Prostate gland (tissue), 2 donors: ENCODE results near the gene CLDN7. TPM values are rescaled to one million over a fixed set of nuclear protein-coding genes. Genes with fewer than 3 reads are reported as not detected.
A peak's percentile ranks its signal among the peaks of the same experiment; 100 is the strongest.

Experiments
- DNase-seq: peaks from one replicate; pipeline ENCODE4 v3.0.0-alpha.2; 2019; ENCODE audit warnings: low spot score
- H3K27ac ChIP-seq, 2 donors: fragments of 200-600 bp; sonication (generic); 2 replicates each; pipeline ENCODE4 v1.5.1; 2017 to 2019
- H3K27me3 ChIP-seq: fragments of 200-600 bp; sonication (generic); replicated peaks from 2 replicates; pipeline ENCODE4 v1.5.1; 2019; ENCODE audit not compliant: insufficient read depth
- H3K36me3 ChIP-seq, 2 donors: fragments of 200-600 bp; sonication (generic); 1 replicate in 1 of 2; 2 replicates in 1 of 2; pipeline versions ENCODE4 v1.5.1 to v1.8.1; 2017 to 2019
- H3K4me1 ChIP-seq: fragments of 200-600 bp; sonication (generic); replicated peaks from 2 replicates; pipeline ENCODE4 v1.5.1; 2019
- H3K4me3 ChIP-seq, 2 donors: fragments of 200-600 bp; sonication (generic); 2 replicates each; pipeline ENCODE4 v1.5.1; 2017 to 2019
- H3K9me3 ChIP-seq: fragments of 200-600 bp; sonication (generic); 2 replicates; pipeline ENCODE4 v1.5.1; 2017
- CTCF ChIP-seq, 4 experiments: fragments of 200-600 bp in 2 of 4; fragments of 450-650 bp in 2 of 4; sonication (generic) in 2 of 4; IDR thresholded peaks; 1 replicate in 3 of 4; 2 replicates in 1 of 4; pipeline ENCODE4 v1.5.1; 2016 to 2019; ENCODE audit warnings: antibody characterized with exemption in 4 of 4, mild to moderate bottlenecking in 2 of 4, moderate library complexity in 2 of 4
- POLR2A ChIP-seq: fragments of 450-650 bp; IDR thresholded peaks from one replicate; pipeline ENCODE4 v1.6.1; 2016; ENCODE audit warnings: antibody characterized with exemption, mild to moderate bottlenecking
- POLR2AphosphoS5 ChIP-seq: sonication (generic); formaldehyde crosslinking; IDR thresholded peaks from one replicate; pipeline ENCODE4 v1.6.1; 2017; ENCODE audit warnings: antibody characterized with exemption
- WGBS: methylation state at CpG from one replicate; pipeline ENCODE4 v1.1.5; 2018; 5-methylcytosine and 5-hydroxymethylcytosine counted together
- intact Hi-C: fragments of 100-400 bp; cut with DNase I; formaldehyde crosslinking; loops from one replicate; pipeline ENCODE4 v1.14.2; 2022
- microRNA counts, 2 donors: library from miRNA; unstranded; fragments of <30 nt; microRNA quantifications; one replicate each; lab custom pipeline; 2016 to 2017
- microRNA-seq: library from miRNA; unstranded; fragments of <30 nt; microRNA quantifications from one replicate; pipeline ENCODE4, GENCODE V29; 2016
- small RNA-seq, 2 donors: library from RNA; depleted of rRNA; stranded (forward); fragments of <200 nt; gene quantifications; one replicate each; pipeline ENCODE3, GENCODE V24; 2016
- total RNA-seq, 2 donors: library from RNA; depleted of rRNA; stranded (reverse); fragments of >200 nt; gene quantifications; one replicate each; pipeline ENCODE4 v1.1.0, GENCODE V29; 2016

CLDN7 gene
- total RNA-seq, 2 donors from 2014 or later, result 42.0 to 45.8 TPM

- no peak for TF ChIP-seq POLR2A
- TF ChIP-seq CTCF (IDR thresholded peaks at IDR 0.05), result peak in 1 of 4 experiments; percentile 31
- Histone ChIP-seq H3K4me1 (peaks cover 8% of the 10 kb centered on the region), H3K4me3 (peak overlapping the region; percentile 26 to 34), H3K9me3 (no peaks in the 10 kb centered on the region), H3K36me3 (no peaks in the 10 kb centered on the region), H3K27ac (no peak overlapping the region), H3K27me3 (no peaks in the 10 kb centered on the region)
- intact Hi-C loops, result no loop called here
- WGBS, result 6% methylated on average over 15 of the region's 15 CpGs
- DNase-seq, result peak; percentile 43
Observed at GRCh38 chr17:7213895-7214299, 48.4 kb downstream of the CLDN7 start.

- H3K27me3 ChIP-seq, result no peaks in the 10 kb centered on the region
- H3K36me3 ChIP-seq, result no peaks in the 10 kb centered on the region
- 42% methylated on average over 35 of the region's 37 CpGs for WGBS
- H3K4me3 ChIP-seq, result no peak overlapping the region
- no peak overlapping the region for H3K27ac ChIP-seq
- TF ChIP-seq POLR2A, result no peak
- no peak for TF ChIP-seq CTCF (IDR thresholded peaks at IDR 0.05)
- no peak for TF ChIP-seq POLR2AphosphoS5
- intact Hi-C loops, result no loop called here
- no peak for DNase-seq
- H3K4me1 ChIP-seq, result no peaks in the 10 kb centered on the region
- no peaks in the 10 kb centered on the region for H3K9me3 ChIP-seq
Observed at GRCh38 chr17:7211491-7212273, 50.6 kb downstream of the CLDN7 start.

MicroRNAs encoded within 50 kb of the gene (microRNA counts, 767-probe panel; counts per million panel counts)
- 0 to 431 counts per million in 2 donors for microRNA hsa-miR-324-3p (lab: Ali Mortazavi, UCI)
- 2,726 to 2,949 counts per million in 2 donors for microRNA hsa-miR-324-5p (lab: Ali Mortazavi, UCI)

Small RNA genes lying within 50 kb of the gene (microRNA-seq; reads per million reads assigned to microRNA genes)
- 2,250 reads per million, percentile 91 among the genes with 10 or more reads in this experiment for gene MIR324

Small RNA genes lying within 50 kb of the gene (small RNA-seq; reads per million reads assigned to genes)
- gene MIR324 (8.8 to 14.4 reads per million in 2 donors), gene RF00019 (0 reads per million in 2 donors)

Other genes with a start within 250 kb of the CLDN7 start
- 100 to 1,000 TPM; 348 to 418 TPM for gene RNASEK, start 249.9 kb downstream of the CLDN7 start, total RNA-seq
- gene BCL6B, start 239.4 kb downstream of the CLDN7 start, total RNA-seq, result 1 to 10 TPM in 1 of 2 donors, under 1 TPM in 1; 0.96 to 4.0 TPM
- gene SLC16A13, start 226.5 kb downstream of the CLDN7 start, total RNA-seq, result 1 to 10 TPM; 1.7 to 1.8 TPM
- 1 to 10 TPM; 1.8 to 2.3 TPM for gene SLC16A11, start 218.4 kb downstream of the CLDN7 start, total RNA-seq
- 1 to 10 TPM in 1 of 2 donors, under 1 TPM in 1; 0.55 to 5.7 TPM for gene CLEC10A, start 182.2 kb downstream of the CLDN7 start, total RNA-seq
- gene ASGR2, start 147.7 kb downstream of the CLDN7 start, total RNA-seq, result under 1 TPM in 1 of 2 donors, not detected in 1; 0.41 TPM
- gene ASGR1, start 83.1 kb downstream of the CLDN7 start, total RNA-seq, result 1 to 10 TPM in 1 of 2 donors, under 1 TPM in 1; 0.50 to 9.4 TPM
- gene DLG4, start 42.6 kb downstream of the CLDN7 start, total RNA-seq, result 10 to 100 TPM in 1 of 2 donors, 1 to 10 TPM in 1; 9.3 to 31.6 TPM
- 100 to 1,000 TPM; 589 to 593 TPM for gene ACADVL, start 42.5 kb downstream of the CLDN7 start, total RNA-seq
- 100 to 1,000 TPM in 1 of 2 donors, 10 to 100 TPM in 1; 52.3 to 116 TPM for gene DVL2, start 28.0 kb downstream of the CLDN7 start, total RNA-seq
- gene PHF23, start 23.0 kb downstream of the CLDN7 start, total RNA-seq, result 10 to 100 TPM; 41.2 to 92.5 TPM
- 100 to 1,000 TPM; 493 to 527 TPM for gene GABARAP, start 20.0 kb downstream of the CLDN7 start, total RNA-seq
- 100 to 1,000 TPM in 1 of 2 donors, 10 to 100 TPM in 1; 61.2 to 107 TPM for gene CTDNEP1, start 10.7 kb downstream of the CLDN7 start, total RNA-seq
- 10 to 100 TPM; 50.1 to 65.2 TPM for gene ELP5, start 10.3 kb downstream of the CLDN7 start, total RNA-seq
- gene SLC2A4, start 19.2 kb upstream of the CLDN7 start, total RNA-seq, result 10 to 100 TPM; 13.8 to 27.4 TPM
- 10 to 100 TPM in 1 of 2 donors, under 1 TPM in 1; 0.64 to 49.1 TPM for gene YBX2, start 32.2 kb upstream of the CLDN7 start, total RNA-seq
- 100 to 1,000 TPM; 172 to 195 TPM for gene EIF5A, start 45.1 kb upstream of the CLDN7 start, total RNA-seq
- gene GPS2, start 52.9 kb upstream of the CLDN7 start, total RNA-seq, result 100 to 1,000 TPM in 1 of 2 donors, 10 to 100 TPM in 1; 88.4 to 140 TPM
- 10 to 100 TPM; 15.7 to 36.0 TPM for gene NEURL4, start 66.9 kb upstream of the CLDN7 start, total RNA-seq
- gene ACAP1, start 74.1 kb upstream of the CLDN7 start, total RNA-seq, result 1 to 10 TPM; 2.5 to 6.5 TPM
- 10 to 100 TPM in 1 of 2 donors, 1 to 10 TPM in 1; 8.9 to 15.2 TPM for gene KCTD11, start 89.7 kb upstream of the CLDN7 start, total RNA-seq
- gene TMEM95, start 92.7 kb upstream of the CLDN7 start, total RNA-seq, result not detected
- 10 to 100 TPM in 1 of 2 donors, 1 to 10 TPM in 1; 9.9 to 28.4 TPM for gene TNK1, start 118.6 kb upstream of the CLDN7 start, total RNA-seq
- gene PLSCR3, start 132.0 kb upstream of the CLDN7 start, total RNA-seq, result 10 to 100 TPM; 25.8 to 26.4 TPM
- 100 to 1,000 TPM in 1 of 2 donors, 10 to 100 TPM in 1; 63.0 to 192 TPM for gene TMEM256, start 141.6 kb upstream of the CLDN7 start, total RNA-seq
- gene NLGN2, start 145.4 kb upstream of the CLDN7 start, total RNA-seq, result 10 to 100 TPM in 1 of 2 donors, 1 to 10 TPM in 1; 8.6 to 16.2 TPM
- gene SPEM1, start 157.8 kb upstream of the CLDN7 start, total RNA-seq, result 1 to 10 TPM in 1 of 2 donors, not detected in 1; 3.6 TPM
- 1 to 10 TPM in 1 of 2 donors, not detected in 1; 5.3 TPM for gene SPEM2, start 163.1 kb upstream of the CLDN7 start, total RNA-seq
- under 1 TPM; 0.09 to 0.11 TPM for gene SPEM3, start 166.4 kb upstream of the CLDN7 start, total RNA-seq
- 10 to 100 TPM in 1 of 2 donors, 1 to 10 TPM in 1; 9.9 to 10.3 TPM for gene TMEM102, start 173.0 kb upstream of the CLDN7 start, total RNA-seq
- gene FGF11, start 177.0 kb upstream of the CLDN7 start, total RNA-seq, result 1 to 10 TPM; 1.2 to 4.2 TPM
- gene CHRNB1, start 182.6 kb upstream of the CLDN7 start, total RNA-seq, result 10 to 100 TPM in 1 of 2 donors, 1 to 10 TPM in 1; 6.9 to 10.4 TPM
- 10 to 100 TPM; 60.5 to 69.4 TPM for gene ZBTB4, start 217.2 kb upstream of the CLDN7 start, total RNA-seq
- gene SLC35G6, start 219.0 kb upstream of the CLDN7 start, total RNA-seq, result not detected
- gene POLR2A, start 221.9 kb upstream of the CLDN7 start, total RNA-seq, result 100 to 1,000 TPM in 1 of 2 donors, 10 to 100 TPM in 1; 79.7 to 217 TPM